GM19395 (cell line): ENCODE results near the gene SHQ1.
"Not testable (repeated sequence)": the region's sequence is repeated elsewhere in the genome, so short reads cannot be mapped to it uniquely, and the experiment has no call there.

ENCODE experiments used
- ATAC-seq: cut with Tn5 transposase; IDR thresholded peaks from one replicate; pipeline ENCODE4 v1.9.1; 2021; ENCODE audit warnings: mild to moderate bottlenecking, moderate library complexity; ENCODE audit not compliant: unreplicated experiment

SHQ1 gene

GRCh38 chr3:72722930-72723726 lies 125.1 kb downstream of the SHQ1 start:
- ATAC-seq, result peak; percentile 74

GRCh38 chr3:72721683-72722381 lies 126.4 kb downstream of the SHQ1 start:
- ATAC-seq, result no peak

GRCh38 chr3:72720566-72720965 lies 127.7 kb downstream of the SHQ1 start:
- ATAC-seq, result no peak

- no peak for ATAC-seq
Measured at GRCh38 chr3:72719137-72719536, 129.1 kb downstream of the SHQ1 start.

GRCh38 chr3:72714135-72714534 lies 134.1 kb downstream of the SHQ1 start:
- ATAC-seq, result not testable (repeated sequence)

GRCh38 chr3:72710471-72710870 lies 137.8 kb downstream of the SHQ1 start:
- not testable (repeated sequence) for ATAC-seq

- no peak for ATAC-seq
Measured at GRCh38 chr3:72708441-72708840, 139.8 kb downstream of the SHQ1 start.

GRCh38 chr3:72702997-72703396 lies 145.2 kb downstream of the SHQ1 start:
- no peak for ATAC-seq

- no peak for ATAC-seq
Measured at GRCh38 chr3:72702390-72702789, 145.9 kb downstream of the SHQ1 start.

GRCh38 chr3:72700106-72700505 lies 148.1 kb downstream of the SHQ1 start:
- ATAC-seq, result no peak

GRCh38 chr3:72699631-72700030 lies 148.6 kb downstream of the SHQ1 start:
- no peak for ATAC-seq
